Endothelial cell (in vitro differentiated cells): ENCODE results near the gene OSBPL2. TPM values are rescaled to one million over a fixed set of nuclear protein-coding genes. Genes with fewer than 3 reads are reported as not detected.
A peak's percentile ranks its signal among the peaks of the same experiment; 100 is the strongest.

Experiments
- DNase-seq: peaks from one replicate; pipeline ENCODE4 v3.0.0; 2021; ENCODE audit warnings: low spot score
- H3K27ac Mint-ChIP-seq: one replicate; pipeline ENCODE4 v1.8.0; 2021; ENCODE audit warnings: mixed read lengths, inconsistent platforms; ENCODE audit not compliant: unreplicated experiment
- H3K27me3 Mint-ChIP-seq: one replicate; pipeline ENCODE4 v1.8.0; 2021; ENCODE audit warnings: mild to moderate bottlenecking, moderate library complexity, mixed read lengths, inconsistent platforms; ENCODE audit not compliant: unreplicated experiment
- H3K36me3 Mint-ChIP-seq: one replicate; pipeline ENCODE4 v1.8.0; 2021; ENCODE audit warnings: mild to moderate bottlenecking, low read depth, mixed read lengths, inconsistent platforms; ENCODE audit not compliant: unreplicated experiment
- H3K4me1 Mint-ChIP-seq: one replicate; pipeline ENCODE4 v1.8.0; 2021; ENCODE audit warnings: mild to moderate bottlenecking, mixed read lengths, inconsistent platforms; ENCODE audit not compliant: unreplicated experiment
- H3K4me3 Mint-ChIP-seq: one replicate; pipeline ENCODE4 v1.8.0; 2021; ENCODE audit warnings: mild to moderate bottlenecking, mixed read lengths, inconsistent platforms; ENCODE audit not compliant: unreplicated experiment
- H3K9me3 Mint-ChIP-seq: one replicate; pipeline ENCODE4 v1.8.0; 2021; ENCODE audit warnings: mixed read lengths, inconsistent platforms; ENCODE audit not compliant: unreplicated experiment
- total RNA-seq: library from RNA; stranded (reverse); fragmentation: NEBNext Ultra II Directional; extraction: Animal tissue kit (Norgen Biotek cat#: 25700); gene quantifications from one replicate; pipeline ENCODE4 v1.2.1, GENCODE V29; 2021; ENCODE audit not compliant: unreplicated experiment
- TF ChIP-seq, protein P1 (sequence below): fragments of 200-600 bp; sonication (generic); IDR thresholded peaks from one replicate; pipeline ENCODE4 v1.5.0; 2021; ENCODE audit warnings: antibody characterized with exemption; ENCODE audit not compliant: unreplicated experiment

Gene OSBPL2
- total RNA-seq, 1 donor from 2014 or later = 39.5 TPM

DNA sequence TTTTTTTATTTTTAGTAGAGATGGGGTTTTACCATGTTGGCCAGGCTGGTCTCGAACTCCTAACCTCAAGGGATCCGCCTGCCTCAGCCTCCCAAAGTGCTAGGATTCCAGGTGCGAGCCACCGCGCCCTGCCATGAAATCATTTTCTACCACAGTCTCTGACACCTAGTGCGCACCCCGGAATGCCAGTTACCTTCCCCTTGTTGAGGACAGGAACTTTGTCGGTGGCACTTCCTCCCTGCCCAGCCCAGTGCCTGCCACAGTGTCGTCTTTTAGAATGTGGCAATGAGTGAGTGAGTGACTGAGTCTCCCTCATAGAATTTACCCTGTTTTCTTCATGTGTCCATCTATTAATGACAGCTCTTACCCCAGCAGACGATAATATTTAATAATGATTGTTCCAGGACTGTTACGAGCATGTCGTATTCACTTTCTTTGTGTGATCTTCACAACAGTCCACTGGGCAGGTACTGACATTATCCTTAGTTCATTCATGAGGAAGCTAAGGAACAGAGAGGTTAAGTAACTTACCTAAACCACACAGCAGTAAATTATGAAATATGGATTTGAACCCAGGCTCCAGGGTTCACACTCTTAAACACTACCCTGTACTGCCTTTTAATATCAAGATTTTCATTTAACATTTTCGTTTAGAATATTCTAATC lies 1.8 kb downstream of the OSBPL2 start:
- no peaks in the 10 kb centered on the region for H3K9me3 Mint-ChIP-seq
- no peaks in the 10 kb centered on the region for H3K4me1 Mint-ChIP-seq
- TF ChIP-seq, protein P1, sequence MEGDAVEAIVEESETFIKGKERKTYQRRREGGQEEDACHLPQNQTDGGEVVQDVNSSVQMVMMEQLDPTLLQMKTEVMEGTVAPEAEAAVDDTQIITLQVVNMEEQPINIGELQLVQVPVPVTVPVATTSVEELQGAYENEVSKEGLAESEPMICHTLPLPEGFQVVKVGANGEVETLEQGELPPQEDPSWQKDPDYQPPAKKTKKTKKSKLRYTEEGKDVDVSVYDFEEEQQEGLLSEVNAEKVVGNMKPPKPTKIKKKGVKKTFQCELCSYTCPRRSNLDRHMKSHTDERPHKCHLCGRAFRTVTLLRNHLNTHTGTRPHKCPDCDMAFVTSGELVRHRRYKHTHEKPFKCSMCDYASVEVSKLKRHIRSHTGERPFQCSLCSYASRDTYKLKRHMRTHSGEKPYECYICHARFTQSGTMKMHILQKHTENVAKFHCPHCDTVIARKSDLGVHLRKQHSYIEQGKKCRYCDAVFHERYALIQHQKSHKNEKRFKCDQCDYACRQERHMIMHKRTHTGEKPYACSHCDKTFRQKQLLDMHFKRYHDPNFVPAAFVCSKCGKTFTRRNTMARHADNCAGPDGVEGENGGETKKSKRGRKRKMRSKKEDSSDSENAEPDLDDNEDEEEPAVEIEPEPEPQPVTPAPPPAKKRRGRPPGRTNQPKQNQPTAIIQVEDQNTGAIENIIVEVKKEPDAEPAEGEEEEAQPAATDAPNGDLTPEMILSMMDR = no peak
- no peak for DNase-seq
- H3K27ac Mint-ChIP-seq = no peak overlapping the region
- peaks cover 9% of the 10 kb centered on the region for H3K27me3 Mint-ChIP-seq
- H3K4me3 Mint-ChIP-seq = peak overlapping the region; percentile 3
- H3K36me3 Mint-ChIP-seq = no peaks in the 10 kb centered on the region

GRCh38 chr20:62241506-62241905 lies 3.2 kb downstream of the OSBPL2 start:
- H3K36me3 Mint-ChIP-seq = no peaks in the 10 kb centered on the region
- no peaks in the 10 kb centered on the region for H3K4me1 Mint-ChIP-seq
- no peak for DNase-seq
- TF ChIP-seq, protein P1 = no peak
- H3K9me3 Mint-ChIP-seq = no peaks in the 10 kb centered on the region
- H3K4me3 Mint-ChIP-seq = no peak overlapping the region
- H3K27ac Mint-ChIP-seq = no peak overlapping the region
- H3K27me3 Mint-ChIP-seq = peaks cover 4% of the 10 kb centered on the region

- no peak for DNase-seq
- Mint-ChIP-seq H3K4me1 (no peaks in the 10 kb centered on the region), H3K4me3 (no peak overlapping the region), H3K9me3 (no peaks in the 10 kb centered on the region), H3K27ac (no peak overlapping the region), H3K36me3 (no peaks in the 10 kb centered on the region), H3K27me3 (peaks cover 4% of the 10 kb centered on the region)
- TF ChIP-seq, protein P1 = no peak
Observed at GRCh38 chr20:62242176-62242575, 3.9 kb downstream of the OSBPL2 start.

DNA sequence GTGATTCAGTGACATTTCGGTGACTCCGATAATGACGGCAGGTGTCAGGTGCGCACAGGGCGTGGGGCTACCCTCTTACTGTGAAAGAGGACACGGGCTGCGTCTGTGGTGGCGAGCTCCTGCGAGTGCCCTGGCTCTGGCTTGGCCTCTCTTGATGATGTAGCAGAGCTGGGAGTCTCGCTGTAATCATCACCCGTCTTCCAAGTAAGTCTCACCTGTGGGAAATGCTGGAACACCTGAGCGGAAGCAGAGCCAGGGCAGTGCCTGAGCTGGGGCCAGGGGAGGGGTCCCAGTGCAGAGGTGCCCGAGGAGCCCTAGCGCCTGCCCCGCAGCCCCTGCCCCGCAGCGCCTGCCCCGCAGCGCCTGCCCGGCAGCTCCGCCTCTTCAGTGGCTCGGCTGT lies 4.8 kb downstream of the OSBPL2 start:
- no peaks in the 10 kb centered on the region for H3K36me3 Mint-ChIP-seq
- H3K9me3 Mint-ChIP-seq = no peaks in the 10 kb centered on the region
- peaks cover 4% of the 10 kb centered on the region for H3K27me3 Mint-ChIP-seq
- DNase-seq = no peak
- H3K4me1 Mint-ChIP-seq = no peaks in the 10 kb centered on the region
- TF ChIP-seq, protein P1 = no peak
- H3K27ac Mint-ChIP-seq = no peak overlapping the region
- H3K4me3 Mint-ChIP-seq = no peak overlapping the region

DNA sequence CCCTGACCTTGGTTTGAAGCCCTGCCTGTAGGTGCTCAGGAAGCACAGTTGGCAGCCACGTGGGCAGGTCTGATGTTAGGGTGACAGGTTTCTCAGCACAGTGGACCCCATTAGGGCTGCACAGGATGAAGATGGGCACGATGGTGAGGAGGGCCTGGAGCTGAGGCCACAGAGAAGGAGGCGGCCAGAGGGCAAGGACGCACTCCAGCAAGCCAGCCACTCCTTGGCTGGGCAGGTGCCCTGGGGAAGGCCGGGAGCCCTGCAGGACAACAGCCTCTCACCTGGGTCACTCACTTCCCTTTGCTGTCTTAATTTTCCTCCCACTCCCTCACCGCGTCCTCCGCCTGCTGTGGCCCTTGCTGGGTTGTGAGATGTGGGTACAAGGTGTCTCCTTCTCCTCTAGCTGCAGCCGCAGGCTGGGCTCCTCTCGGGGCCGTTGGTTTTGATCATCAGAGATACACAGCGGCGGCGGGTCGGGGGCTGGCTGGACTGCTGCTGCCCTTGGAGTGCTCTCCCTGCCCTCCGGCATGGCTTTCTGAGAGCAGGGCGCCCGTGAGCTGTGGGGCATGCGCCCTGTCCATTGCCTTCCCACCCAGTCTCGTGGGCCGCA lies 5.7 kb downstream of the OSBPL2 start:
- DNase-seq = no peak
- H3K9me3 Mint-ChIP-seq = no peaks in the 10 kb centered on the region
- peaks cover 4% of the 10 kb centered on the region for H3K27me3 Mint-ChIP-seq
- no peak overlapping the region for H3K27ac Mint-ChIP-seq
- TF ChIP-seq, protein P1 = no peak
- H3K4me3 Mint-ChIP-seq = no peak overlapping the region
- H3K36me3 Mint-ChIP-seq = no peaks in the 10 kb centered on the region
- H3K4me1 Mint-ChIP-seq = no peaks in the 10 kb centered on the region
